GM18505 (cell line): ENCODE data around the gene HLA-E.

Experiments
- ATAC-seq: cut with Tn5 transposase; IDR thresholded peaks from one replicate; pipeline ENCODE4 v1.9.1; 2021; ENCODE audit not compliant: unreplicated experiment
- POLR2A ChIP-seq: IDR thresholded peaks from 4 replicates; pipeline ENCODE4 v1.6.1; 2011; ENCODE audit warnings: borderline replicate concordance; ENCODE audit not compliant: insufficient read depth, insufficient read length; ENCODE audit errors: extremely low read depth

The HLA-E gene

DNA sequence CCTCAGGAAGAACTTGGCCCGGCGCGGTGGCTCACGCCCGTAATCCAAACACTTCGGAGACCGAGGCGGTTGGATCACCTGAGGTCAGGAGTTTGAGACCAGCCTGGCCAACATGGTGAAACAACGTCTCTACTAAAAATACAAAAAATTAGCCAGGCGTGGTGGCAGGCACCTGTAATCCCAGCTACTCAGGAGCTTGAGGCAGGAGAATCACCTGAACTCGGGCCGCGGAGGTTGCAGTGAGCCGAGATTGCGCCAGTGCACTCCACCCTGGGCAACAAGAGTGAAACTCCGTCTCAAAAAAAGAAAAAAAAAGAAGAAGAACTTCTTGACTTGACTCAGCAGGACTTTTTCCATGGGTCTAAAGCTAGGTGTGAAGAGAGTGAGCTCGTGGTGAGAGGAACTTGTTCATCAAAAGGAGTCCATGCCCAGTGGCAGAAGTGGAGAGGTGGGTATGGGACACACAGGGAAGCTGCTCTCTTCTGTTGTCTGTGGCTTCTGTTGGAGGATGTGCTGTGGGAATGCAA, 40.1 kb downstream of the HLA-E start:
- peak; percentile 42 for ATAC-seq

DNA sequence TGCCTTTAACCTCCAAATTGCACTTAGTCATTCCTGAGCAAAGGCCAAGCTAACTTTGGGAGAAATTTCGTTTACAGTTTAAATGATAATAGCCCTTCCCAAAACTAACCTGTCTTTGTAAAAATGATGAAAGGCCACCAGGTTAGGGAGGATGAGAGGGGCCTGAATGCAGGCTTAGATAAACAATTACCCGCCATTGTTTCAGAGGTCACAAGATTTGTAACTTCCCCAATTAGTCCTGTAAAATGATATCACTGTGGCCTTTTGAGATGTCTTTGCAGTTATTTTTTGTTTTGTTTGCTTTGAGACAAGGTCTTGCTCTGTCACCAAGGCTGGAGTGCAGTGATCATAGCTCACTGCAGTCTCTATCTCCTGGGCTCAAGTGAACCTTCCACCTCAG, 40.7 kb downstream of the HLA-E start:
- TF ChIP-seq POLR2A: no peak
- no peak for ATAC-seq

More for the DNA sequence above, 40.1 kb downstream of the HLA-E start:
- TF ChIP-seq POLR2A: peak; percentile 27

DNA sequence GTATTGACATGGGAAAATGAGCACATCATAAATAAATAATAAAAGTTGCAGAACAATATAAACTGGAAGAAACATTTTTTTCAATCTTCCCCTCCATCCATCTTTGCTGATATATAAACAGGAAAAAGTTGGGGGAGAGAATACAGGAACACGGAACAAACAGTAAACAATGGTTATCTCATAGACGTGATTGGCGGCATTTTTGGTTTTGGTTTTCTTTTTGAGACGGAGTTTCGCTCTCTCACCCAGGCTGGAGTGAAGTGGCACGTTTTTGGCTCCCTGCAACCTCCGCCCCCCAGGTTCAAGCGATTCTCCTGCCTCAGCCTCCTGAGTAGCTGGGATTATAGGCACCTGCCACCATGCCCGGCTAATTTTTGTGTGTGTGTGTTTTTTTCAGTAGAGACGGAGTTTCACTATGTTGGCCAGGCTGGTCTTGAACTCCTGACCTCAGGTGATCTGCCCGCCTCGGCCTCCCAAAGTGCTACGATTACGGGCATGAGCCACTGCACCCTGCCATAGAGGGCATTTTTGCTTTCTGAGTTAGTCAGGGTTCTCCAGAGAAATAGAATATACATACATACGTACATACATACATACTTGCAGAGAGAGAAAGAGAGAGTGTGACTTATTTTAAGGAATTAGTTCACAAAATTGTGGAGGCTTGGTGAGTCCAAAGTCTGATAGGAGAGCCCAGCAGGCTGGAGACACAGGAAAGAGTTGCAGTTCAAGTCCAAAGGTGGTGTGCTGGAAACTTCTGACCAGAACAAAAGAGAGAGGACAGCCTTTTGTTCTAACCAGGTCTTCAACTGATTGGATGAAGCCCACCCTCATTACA, 44.4 kb downstream of the HLA-E start:
- ATAC-seq: no peak
- TF ChIP-seq POLR2A: no peak

DNA sequence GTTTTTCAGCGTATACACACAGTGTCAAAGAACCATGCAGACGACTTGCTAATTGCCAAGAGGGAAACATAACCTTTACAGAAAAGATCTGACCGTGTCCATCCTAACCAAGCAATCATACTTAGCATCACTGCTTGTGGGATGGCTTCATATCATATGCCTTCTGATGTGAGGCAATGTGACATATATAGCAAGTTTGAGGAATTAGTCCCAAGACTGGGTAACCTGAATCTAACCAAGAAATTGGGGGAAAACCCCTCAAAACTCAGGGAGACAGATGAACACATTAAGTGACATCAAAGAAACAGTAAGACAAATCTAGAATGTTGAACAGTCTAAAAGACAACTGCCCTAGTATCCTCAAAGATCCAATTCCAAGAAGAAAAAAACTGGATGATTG, 48.6 kb downstream of the HLA-E start:
- ATAC-seq: no peak
- no peak for TF ChIP-seq POLR2A

DNA sequence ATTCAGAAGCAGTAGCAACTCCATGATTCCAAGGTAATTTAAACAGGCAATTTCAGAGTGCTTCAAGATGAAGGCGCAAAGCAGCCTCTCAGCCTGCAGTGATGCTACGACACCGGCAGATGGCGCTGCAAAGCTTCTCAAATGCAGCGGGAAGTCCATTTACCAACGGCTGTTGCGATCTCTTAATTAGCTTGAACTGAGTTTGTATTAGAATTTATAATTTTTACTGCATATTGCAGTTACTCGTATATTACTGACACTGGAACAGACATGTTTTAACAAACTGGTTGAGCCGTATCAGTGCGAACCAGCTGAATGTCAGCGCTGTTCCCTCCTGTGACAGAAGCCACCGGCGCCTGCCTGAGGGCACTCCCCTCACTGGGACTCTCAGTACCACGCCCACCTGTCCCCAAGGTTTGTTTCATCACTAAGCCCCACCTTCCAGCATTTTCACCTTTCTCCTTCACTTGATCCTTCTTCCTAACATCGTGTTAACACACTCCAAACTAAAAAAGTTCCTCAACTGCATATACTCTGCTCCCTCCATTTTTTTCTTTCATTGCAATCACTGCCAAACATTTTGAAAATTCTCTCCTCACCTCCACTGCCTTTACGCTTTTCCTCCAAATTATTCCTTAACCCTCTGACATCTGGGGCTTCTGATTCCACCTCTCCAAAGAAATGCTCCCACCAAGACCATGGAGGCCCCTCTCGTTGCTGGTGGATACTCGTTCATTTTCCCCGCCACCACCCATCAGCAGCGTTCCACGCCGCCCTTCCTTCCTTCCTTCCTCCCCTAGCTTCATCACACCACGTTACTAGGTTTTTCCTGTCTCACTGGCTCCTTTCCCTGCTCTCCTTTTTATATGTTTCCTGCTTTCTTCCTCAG, 52.5 kb downstream of the HLA-E start:
- ATAC-seq: no peak
- TF ChIP-seq POLR2A: peak; percentile 16

DNA sequence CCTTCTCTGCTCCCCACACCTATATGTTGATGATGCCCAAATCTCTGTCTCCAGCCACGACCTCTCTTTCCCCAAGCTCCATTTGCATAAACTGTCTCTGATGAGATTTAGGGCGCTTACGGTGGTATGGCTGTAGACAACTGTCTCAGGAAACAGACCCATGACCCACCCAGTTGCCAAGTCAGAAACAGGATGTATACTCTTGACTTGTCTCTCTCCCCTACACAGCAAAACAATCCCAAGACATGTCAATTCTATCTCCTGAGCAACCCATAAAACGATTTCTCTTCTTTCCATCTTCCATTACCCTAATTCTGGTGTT, 53.1 kb downstream of the HLA-E start:
- no peak for TF ChIP-seq POLR2A
- no peak for ATAC-seq

DNA sequence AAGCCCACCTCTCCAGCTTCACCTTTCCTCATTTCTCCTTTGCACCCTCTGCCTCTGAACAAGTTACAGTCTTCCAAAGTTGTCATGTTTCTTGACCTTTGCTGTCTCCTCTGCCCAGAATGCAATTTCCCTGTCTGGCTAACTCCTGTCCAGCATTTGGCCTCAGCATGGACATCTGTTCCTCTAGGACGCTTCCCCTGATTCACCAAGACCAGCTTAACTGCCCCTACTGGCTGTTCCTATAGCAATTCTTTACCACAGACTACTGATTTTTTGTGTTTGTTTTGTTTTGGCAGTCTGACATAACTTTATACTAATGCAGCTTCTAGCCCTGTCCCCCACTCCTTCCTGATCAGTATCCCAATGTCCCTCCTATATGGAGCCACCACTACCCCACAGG, 53.6 kb downstream of the HLA-E start:
- ATAC-seq: no peak
- no peak for TF ChIP-seq POLR2A
